ENCODE data around the gene GPX3.
A peak's percentile ranks its signal among the peaks of the same experiment; 100 is the strongest.

The GPX3 gene

DNA sequence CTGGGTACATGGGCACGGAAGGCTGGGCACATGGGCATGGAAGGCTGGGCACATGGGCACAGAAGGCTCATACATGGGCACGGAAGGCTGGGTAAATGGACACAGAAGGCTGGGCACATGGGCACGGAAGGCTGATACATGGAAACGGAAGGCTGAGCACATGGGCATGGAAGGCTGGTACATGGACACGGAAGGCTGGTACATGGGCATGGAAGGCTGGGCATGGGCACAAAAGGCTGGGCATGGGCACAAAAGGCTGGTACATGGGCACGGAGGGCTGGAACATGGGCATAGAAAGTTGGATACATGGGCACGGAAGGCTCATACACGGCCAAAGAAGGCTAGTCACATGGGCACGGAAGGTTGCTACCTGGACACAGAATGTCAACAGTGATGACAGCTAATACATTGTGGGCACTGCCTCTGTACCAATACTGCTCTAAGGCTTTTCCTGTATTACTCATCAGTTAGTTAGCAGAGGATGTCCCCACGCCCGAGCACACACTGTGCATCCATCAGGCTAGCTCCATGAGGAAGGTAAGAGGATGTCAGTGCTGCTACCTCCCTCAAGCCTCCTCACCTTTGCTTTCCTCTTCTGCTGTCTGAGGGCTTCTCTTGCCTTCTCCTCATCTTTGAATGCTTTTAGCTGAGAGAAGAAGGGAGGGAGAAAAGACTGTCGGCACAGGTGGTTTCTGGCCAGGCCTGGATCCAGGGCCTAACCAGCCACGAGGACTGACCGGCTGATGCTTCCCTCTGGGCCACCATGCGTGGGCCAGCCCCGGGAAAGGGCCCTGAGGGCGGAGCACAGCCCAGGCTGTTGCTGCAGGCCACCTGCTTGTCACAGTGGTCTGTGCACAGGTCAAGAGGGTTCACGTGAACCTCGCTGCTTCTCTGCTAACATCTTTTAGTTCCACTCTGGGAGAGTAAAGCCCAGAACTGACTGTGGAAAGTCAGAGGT is 14.3 kb downstream of the GPX3 start:
- no peak for DNase-seq

DNA sequence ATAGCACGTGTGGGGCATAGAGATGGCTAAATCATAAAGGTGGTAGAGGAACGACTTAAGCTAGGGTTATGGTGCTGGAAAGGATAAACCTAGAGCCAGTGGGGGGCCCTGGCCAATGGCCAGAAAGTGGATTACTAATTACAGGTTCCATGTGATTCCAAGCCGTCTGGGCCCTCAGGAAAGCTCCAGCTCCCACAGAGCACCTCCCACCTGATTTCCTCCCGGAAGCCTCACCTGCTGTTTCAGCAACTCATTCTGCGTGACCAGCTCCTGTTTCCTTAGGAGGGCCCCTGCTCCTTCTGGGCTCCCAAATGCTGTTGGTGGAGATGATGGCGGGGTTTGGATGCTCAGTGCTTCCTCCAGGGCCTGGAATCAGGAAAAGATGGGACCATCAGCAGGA is 16.2 kb downstream of the GPX3 start:
- DNase-seq = no peak

DNA sequence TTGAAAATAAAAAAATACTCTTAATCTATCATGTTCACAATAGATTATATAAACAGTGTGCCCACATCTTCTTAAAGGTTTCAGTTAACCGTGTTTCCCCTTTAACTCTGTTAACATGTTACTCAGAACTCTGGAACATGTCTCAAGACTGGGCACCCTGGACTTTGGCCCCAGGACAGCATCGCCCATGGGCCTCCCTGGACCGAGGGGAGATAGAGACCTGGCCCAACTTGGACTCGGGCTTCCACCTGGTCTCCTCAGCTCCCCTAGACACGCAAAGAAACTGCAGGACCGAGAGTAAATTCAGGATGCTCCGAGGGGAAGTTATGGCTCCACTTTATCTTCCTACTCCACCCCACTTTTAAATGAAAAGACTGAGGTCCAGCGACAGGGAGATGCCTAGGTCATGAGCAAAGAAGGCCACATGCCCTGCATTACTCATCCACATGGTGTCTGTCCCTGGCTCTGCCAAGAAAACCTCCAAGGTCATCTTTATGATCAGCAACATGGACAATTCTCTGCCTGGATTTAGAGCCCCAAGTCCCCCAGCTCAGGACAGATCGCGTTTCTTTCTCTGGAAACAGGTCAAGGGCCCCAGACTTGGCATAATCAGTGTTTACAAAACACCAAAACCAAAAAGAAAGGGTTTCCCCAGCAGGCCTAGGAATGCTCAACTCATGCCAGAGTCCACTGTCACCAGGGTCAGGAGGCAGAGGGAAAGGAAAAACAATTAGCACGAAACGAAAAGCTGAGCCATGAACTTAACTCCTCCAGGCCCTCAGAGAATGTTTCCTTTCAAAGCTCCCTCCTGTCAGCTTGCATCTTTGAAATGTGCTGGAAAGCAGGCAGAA is 17.4 kb downstream of the GPX3 start:
- DNase-seq = no peak

DNA sequence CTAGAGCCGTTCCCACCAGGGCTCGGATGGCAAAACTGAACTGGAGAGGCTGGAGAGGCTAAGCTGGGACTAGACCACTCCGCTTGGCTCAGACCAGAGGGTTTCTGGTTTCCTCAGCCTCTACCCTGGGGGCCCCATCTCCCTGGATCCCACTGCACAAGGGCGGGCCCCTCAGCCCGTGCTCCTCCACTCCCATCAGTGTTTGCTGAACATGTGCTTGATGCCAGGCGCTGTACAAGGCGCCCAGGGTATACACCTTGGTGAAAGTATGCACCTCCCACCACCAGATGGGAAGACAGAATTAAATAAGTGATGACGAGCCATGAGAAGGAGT is 18.0 kb downstream of the GPX3 start:
- no peak for DNase-seq

DNA sequence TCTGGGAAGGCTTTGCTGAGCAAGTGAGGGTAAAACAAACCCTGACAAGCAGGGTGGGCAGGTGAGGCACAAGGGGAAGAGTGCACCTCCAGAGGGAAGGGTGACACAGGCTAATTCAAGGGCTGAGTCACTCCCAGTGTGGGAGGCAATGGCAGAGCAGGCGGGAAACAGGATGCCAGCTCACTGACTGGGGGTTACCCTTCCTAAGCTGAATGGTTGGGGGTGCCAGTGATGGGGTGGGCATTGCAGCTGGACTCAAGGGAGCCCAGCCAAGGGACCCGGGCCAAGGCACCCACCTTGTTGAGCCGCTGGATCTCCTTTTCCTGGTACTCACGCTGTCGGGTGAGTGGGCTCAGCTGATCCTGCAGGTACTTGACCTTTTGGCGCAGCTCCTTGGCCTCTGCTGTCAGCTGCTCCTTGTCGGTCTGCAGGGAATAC is 18.4 kb downstream of the GPX3 start:
- DNase-seq = no peak

DNA sequence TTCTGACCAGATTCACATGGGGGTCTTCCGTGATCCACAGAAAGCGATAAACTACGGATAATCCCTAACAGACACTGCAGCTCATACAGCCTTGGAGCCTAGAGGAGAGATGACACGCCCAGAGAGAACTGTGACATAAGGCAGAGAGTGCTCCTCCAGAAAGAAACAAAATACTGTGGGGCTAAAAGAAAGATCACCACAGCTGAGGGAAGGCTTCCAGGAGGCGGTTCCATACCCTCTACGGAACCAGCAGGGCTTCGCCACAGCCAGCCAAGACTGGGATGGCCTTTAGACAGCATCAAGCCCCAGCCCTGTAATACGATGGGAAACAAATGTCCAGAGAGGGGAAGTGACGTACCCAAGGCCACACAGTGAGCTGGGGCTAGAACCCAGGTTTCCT is 19.3 kb downstream of the GPX3 start:
- no peak for DNase-seq

DNA sequence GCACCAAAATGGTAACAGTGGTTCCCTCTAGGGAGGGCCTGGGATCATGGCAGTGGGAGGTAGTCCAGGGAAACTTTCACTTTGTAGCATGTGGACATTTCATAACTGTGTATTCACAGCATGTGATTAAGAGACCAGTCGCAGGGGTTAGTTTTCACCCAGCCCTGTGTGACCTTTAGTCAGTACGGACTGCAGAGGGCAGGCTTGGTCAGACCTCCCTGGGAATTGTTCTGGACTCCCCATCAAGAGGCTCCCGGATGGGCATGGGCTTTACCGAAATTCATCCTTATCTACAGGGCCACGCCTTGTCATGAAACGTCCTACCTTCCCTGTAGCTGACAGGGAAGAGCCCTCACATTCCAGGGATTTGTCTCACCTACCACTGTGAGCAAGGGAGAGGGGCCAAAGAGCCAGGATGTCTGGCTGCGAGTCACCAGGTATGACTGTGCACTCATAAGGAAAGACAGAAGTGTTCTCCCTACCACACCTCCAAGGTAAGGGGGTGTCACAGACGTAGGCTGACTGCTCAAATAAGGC is 19.9 kb downstream of the GPX3 start:
- DNase-seq = no peak

DNA sequence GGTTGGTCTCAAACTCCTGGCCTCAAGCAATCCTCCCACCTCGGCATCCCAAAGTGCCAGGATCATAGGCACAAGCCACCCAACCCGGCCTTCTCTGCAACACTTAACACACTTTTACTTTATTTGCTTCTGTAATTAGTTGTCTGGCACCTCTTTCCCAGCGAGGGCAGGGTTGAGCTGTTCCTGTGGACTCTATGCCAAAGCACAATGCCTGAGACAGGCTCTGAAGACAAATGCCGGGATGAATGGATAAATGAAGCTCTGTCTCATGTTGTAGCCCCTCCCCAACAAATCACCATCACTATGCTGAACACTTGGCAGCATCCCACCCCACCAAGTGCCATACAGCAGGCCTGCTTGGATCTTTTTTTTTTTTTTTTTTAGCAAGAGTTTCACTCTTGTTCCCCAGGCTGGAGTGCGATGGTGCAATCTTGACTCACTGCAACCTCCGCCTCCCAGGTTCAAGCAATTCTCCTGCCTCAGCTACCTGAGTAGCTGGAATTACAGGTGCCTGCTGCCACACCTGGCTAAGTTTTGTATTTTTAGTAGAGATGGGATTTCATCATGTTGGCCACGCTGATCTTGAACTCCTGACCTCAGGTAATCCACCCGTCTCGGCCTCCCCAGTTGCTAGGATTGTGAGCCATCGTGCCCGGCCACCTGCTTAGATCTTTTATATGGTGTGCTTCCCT is 21.3 kb downstream of the GPX3 start:
- no peak for DNase-seq

DNA sequence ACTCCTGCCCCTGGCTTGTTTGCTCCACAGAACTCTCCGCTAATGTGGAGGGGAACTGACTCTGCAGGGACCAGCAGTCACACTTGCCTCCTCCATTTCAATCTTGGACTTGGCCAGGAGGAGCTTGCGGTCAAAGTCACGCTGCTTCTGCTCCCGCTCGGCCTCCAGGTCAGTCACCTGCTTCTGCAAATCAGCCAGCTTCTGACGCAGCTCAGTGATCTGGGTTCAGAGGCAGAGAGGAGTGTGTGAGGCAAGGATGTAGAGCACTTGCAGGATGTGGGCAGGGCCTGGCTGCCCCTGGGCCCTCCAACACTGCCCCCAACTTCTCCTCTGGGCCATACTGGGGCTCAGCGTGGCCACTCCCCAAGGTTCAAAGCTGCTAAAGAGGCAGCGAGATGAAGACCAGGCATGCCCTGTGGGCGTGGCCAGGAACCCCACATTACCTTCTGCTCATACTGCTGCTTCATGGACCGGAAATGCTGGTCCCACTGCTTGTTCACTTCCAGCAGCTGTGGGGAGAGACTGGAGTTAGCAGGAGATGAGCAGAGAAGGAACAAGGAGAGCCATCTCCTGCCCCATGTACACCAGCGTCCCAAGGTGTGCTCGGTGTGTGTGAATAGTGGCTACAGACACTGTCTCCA is 22.2 kb downstream of the GPX3 start:
- DNase-seq = no peak

DNA sequence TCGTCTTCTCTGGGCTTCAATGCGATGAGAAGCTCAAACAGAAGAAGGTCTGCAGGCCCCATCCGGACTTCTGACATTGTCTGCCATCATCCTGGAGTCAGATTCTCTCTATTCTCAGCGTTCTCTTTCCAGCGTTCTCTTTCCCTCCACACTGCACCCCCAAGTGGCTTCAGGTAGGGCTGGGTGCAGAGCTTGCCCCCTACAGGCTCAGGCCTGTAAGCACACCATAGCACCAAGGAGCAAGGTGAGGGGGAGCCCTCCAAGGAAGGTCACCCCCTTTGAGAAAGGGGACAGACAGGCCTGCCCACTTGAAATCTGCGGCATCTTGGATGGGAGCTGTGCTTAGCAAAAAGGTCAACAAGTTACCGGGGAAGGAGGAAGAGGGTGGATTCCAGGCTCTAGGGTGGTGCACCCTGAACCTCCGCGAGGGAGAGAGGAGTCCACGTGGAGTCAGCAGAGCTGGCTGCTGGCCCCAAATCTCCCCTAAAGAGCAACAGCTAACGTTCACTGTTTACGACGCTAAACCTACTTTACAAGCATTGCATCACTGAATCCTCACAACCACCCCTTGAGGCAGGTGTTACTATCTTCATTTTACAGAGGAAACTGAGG is 27.5 kb downstream of the GPX3 start:
- no peak for DNase-seq

DNA sequence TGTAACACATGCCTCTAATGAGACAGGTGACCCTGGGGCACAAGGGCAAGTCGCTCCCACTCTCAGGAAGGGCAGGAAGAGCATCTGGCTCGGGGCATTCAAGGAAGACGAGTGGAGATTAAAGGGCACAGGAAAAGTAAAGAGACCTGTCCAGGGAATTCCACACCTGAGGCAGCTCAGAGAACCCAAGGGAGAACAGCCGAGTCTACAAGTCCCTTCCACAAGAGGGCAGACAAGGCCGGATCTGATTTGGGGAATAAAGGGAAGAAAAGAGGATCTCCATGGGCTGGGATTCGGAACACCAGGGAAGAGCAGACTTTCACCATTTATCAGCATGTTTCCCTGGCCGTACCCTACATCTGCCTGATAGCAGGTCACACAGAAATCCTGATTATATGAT is 28.1 kb downstream of the GPX3 start:
- DNase-seq = no peak

DNA sequence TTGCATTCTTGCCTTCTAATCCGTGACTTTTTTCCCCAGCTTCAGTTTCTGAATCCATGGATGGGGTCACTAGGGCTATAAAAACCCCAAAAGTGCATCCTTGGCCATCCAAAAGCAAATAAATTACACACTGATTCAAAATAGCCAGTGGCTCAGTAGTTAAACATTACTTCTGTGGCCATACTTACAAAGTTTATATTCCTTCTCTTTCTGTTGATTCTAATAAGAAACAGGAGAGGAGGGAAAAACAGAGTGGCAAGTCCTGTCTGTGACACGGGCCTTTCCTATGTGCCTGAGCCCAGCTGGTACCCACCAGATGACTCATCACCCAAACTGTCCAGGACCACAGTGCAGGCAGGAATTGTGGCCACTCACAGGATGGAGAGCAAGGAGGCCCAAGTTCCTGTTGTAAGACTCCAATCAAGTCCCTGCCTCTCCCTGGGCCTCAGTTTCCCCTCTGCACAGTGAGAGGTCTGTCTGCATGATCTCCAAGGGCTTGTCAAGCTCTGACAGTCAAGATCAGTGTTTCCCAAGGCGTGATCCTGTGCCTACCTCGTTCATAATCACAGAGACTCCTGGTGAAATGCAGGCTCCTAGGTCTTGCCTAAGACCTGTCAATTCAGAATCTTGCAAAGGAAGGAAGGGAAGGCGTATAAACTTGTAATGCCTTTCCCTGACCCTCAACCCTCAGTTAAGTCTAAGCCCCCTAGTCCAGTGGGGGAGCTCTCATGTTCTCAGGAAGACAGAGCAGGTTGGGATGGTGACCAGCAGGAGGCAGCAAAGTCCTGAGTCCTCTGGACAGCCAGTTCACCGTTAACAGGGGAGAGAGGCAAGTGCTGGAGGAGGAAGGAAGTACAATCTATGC is 30.9 kb downstream of the GPX3 start:
- peak; percentile 58 for DNase-seq

DNA sequence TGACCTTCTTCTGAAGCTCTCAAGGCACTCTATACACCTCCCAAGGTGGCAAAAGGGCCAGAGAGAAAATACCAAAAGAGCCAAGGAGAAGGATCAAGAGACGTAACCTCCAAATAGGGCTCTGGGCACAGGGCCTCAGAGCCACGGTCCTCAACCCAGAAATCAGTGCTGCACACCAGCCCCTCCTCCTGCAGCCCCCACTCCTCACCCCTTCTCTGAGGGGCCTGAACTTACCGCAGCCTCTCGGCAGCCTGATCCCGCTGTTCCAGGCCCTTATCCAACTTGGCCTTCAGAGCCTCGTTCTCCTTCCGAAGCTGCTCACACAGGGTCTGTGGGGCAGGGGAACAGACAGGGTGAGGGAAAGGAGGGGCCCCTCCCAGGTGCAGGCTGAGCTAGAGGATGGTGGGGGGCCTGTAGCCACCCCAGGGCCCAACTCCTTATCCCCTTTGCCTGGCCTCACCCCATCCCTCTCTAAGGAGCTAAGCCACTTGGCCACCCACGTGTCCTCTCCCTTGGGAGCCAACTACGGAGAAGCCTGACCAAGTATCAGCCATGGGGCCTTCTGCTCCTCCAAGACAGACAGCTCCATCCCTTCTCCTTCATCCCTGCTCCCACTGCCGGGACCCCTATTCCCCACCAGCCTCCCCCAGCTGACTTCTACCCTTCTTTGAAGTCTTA is 31.7 kb downstream of the GPX3 start:
- no peak for DNase-seq

DNA sequence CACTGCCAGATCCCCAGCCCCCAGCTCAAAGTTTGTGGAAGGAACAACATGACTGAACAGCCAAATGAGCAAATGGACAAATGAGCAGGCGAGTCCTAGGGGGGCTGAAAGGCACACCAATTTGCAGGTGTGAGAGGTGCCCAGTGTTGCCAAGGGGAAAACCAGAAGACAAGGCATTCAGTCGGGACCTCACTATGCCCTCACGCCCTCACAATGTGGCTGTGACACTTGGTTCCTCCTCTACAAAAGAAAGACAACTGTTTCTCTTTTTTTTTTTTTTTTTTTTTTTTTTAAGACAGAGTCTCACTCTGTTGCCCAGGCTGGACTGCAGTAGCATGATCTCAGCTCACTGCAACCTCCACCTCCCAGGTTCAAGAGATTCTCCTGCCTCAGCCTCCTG is 32.4 kb downstream of the GPX3 start:
- no peak for DNase-seq

DNA sequence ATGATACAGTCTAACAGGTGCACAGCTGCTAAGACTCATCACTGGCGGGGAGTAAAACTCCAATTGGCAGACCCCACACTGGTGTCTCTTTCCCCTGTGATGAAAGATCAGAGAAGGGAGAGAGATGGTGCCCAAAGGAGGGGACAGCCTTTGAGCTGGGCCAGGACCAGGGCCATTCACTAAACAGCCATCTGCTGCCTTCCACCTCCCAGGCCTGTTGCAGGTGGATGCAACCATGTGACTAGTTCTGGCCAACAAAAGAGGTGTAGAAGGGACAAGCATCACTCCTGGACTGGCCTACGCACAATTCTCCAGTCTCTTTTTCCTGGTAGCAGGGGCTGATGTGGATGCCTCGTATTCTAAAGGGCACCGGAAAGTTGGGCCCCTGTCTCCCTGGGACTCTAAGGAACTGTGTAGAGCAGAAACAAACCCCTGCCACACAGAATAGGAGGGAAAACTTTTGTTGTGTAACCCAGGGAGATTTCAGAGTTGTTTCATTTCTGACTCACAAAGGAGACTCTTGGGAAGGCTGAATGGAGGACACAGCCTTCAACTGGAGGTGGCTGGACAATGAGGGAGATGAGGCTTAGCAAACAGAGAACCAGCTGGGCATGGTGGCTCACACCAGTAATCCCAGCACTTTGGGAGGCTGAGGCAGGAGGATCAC is 33.5 kb downstream of the GPX3 start:
- no peak for DNase-seq

DNA sequence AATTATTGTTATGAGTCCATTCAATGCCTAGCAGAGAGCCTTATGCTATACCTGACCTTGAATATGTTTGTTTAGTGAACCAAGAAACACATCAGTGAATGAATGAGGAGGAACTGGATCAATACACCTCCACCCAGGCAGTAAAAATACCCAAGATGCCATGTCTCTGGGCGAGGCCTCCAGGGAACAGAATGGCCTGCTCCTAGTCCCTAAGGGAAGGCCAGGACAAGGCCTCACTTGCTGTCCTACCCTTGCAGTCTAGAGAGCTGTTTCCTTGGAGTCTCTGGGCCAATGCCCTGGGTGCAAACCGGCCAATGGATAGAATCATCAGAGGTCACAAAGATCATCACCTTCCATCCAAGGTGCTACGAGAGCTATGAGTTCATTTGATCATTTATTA is 34.3 kb downstream of the GPX3 start:
- no peak for DNase-seq

DNA sequence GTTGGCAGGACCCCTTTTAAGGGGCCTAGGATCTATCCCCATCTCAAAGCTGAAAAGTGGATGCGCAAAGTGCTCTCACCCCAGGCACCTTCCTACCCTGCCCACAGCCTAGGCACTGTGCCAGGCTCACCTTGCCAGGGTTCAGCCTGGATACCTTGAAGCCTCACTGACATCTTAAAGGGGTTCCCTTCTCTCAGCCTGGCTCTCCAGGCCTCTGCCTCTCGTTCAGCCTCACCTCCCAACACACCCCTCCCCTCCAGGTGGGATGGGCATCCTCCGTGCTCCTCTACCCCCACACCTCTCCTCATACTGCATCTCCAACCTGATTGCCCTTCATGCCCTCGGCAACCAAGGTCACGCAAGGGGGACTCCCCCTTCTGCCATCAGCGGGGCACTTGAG is 34.9 kb downstream of the GPX3 start:
- no peak for DNase-seq

DNA sequence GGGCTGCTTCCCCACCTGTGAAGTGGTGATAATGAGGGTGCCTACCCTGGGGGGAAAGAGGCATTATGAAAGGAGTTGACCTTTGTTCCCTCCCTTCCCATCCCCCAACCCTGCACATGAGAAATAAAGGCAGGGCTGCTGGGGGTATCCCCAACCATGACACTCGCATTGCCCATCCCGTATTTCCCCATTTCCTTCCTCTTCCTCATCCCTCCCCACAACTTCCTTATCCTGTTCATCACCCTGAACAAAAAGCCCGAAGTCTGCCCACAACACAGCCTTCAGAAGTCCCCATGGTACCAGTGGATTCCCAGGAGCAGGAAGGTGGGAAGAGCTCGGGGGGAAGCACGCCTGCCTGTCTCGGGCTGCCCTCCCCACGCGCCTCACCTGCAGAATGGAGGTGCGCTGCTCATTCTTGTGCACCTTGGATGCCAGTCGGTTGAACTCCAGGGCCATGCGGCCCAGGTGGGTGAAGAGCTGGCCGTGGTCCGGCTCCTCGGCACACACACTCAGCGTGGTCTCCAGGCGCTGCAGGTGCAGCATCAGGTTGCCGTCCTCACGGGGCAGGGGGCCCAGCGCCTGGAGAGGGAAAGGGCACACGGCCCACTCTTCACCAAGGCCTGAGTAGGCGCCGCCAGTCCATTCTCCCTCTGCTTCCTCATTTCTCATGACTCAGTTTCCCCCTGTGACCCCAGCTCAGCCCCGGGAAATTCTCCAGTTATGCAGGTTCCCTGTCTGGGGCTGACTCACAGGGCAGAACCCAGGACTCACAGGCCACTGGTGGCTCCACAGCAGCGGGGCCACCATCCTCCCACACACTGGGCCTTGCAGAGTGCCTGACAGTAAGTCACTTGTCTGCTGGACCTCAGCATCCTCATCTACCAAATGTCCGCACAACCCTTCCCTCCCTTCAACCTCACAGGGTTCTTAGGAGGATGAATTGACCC is 36.3 kb downstream of the GPX3 start:
- no peak for DNase-seq

DNA sequence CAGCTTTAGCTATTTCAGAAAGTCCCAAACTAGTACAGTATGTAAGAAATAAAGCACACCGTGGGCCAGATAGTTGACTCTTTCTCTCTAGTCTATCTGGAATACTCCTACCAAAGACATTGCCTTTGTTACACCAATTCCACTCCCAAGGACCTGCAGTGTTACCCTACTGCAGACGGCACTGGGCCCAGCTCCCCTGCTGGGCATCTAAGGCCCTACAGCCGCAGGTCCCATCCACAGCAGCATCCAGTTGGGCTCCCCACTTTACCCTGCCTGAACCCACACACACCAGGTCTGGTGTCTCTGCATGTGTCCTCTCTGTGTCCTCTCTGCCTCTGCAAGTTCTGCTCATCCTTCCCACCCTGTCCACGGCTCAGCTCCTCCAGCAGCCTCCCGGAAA is 37.9 kb downstream of the GPX3 start:
- no peak for DNase-seq
